Mucosa of rectum (tissue), 2 donors: ENCODE measurements around the gene C16orf86.

Experiments used
- H3K27ac ChIP-seq, 2 donors: one replicate each; pipeline ENCODE4 v1.7.0; 2013; ENCODE audit warnings: inconsistent platforms in 2 of 2, low read depth in 2 of 2, low read length in 2 of 2
- H3K27me3 ChIP-seq, 2 donors: one replicate each; pipeline ENCODE4 v1.7.0; 2013; ENCODE audit warnings: low read length in 2 of 2; ENCODE audit not compliant: control insufficient read depth in 2 of 2, insufficient read depth in 2 of 2
- H3K36me3 ChIP-seq, 2 donors: one replicate each; pipeline ENCODE4 v1.7.0; 2013; ENCODE audit warnings: low read length in 2 of 2; ENCODE audit not compliant: control insufficient read depth in 2 of 2, insufficient read depth in 2 of 2
- H3K4me1 ChIP-seq, 2 donors: one replicate each; pipeline ENCODE4 v1.7.0; 2013; ENCODE audit warnings: low read length in 2 of 2, mild to moderate bottlenecking in 1 of 2; ENCODE audit not compliant: control insufficient read depth in 2 of 2, insufficient read depth in 2 of 2
- H3K4me3 ChIP-seq, 2 donors: one replicate each; pipeline ENCODE4 v1.7.0; 2013; ENCODE audit warnings: low read length in 2 of 2
- H3K9ac ChIP-seq, 2 donors: one replicate each; pipeline ENCODE4 v1.7.0; 2013; ENCODE audit warnings: low read length in 2 of 2, low read depth in 1 of 2, mild to moderate bottlenecking in 1 of 2
- H3K9me3 ChIP-seq, 2 donors: one replicate each; pipeline ENCODE4 v1.7.0; 2013; ENCODE audit warnings: low read length in 2 of 2; ENCODE audit not compliant: control insufficient read depth in 2 of 2
- donor health status: healthy.
- donor health status: Normal muscosa, but diverticular disease.

Gene C16orf86

GRCh38 chr16:67653128-67653788 lies 13.4 kb upstream of the C16orf86 start:
- H3K27ac ChIP-seq: no peak overlapping the region
- H3K36me3 ChIP-seq: peaks cover 4 to 7% of the 10 kb centered on the region in 2 donors
- no peak overlapping the region for H3K4me3 ChIP-seq
- H3K4me1 ChIP-seq: peaks cover 0 to 3% of the 10 kb centered on the region in 2 donors
- peaks cover 17 to 59% of the 10 kb centered on the region in 2 donors for H3K27me3 ChIP-seq
- no peak overlapping the region for H3K9ac ChIP-seq
- no peaks in the 10 kb centered on the region for H3K9me3 ChIP-seq

- Histone ChIP-seq H3K36me3 (peaks cover 4 to 7% of the 10 kb centered on the region in 2 donors), H3K27ac (no peak overlapping the region), H3K9me3 (no peaks in the 10 kb centered on the region), H3K27me3 (peaks cover 17 to 57% of the 10 kb centered on the region in 2 donors), H3K4me3 (no peak overlapping the region), H3K9ac (no peak overlapping the region), H3K4me1 (peaks cover 0 to 3% of the 10 kb centered on the region in 2 donors)
Observed at GRCh38 chr16:67653789-67654402, 12.7 kb upstream of the C16orf86 start.

- peaks cover 4 to 7% of the 10 kb centered on the region in 2 donors for H3K36me3 ChIP-seq
- H3K9me3 ChIP-seq: no peaks in the 10 kb centered on the region
- H3K27ac ChIP-seq: no peak overlapping the region
- H3K27me3 ChIP-seq: peaks cover 17 to 51% of the 10 kb centered on the region in 2 donors
- H3K4me3 ChIP-seq: no peak overlapping the region
- peaks cover 5 to 7% of the 10 kb centered on the region in 2 donors for H3K4me1 ChIP-seq
- no peak overlapping the region for H3K9ac ChIP-seq
Observed at GRCh38 chr16:67654403-67654911, 12.2 kb upstream of the C16orf86 start.

GRCh38 chr16:67655363-67655762 lies 11.3 kb upstream of the C16orf86 start:
- H3K36me3 ChIP-seq: peaks cover 4 to 7% of the 10 kb centered on the region in 2 donors
- no peak overlapping the region for H3K9ac ChIP-seq
- no peak overlapping the region for H3K4me3 ChIP-seq
- peaks cover 13 to 43% of the 10 kb centered on the region in 2 donors for H3K27me3 ChIP-seq
- H3K4me1 ChIP-seq: peaks cover 8 to 12% of the 10 kb centered on the region in 2 donors
- no peak overlapping the region for H3K27ac ChIP-seq
- H3K9me3 ChIP-seq: no peaks in the 10 kb centered on the region

GRCh38 chr16:67656344-67657016 lies 10.1 kb upstream of the C16orf86 start:
- H3K36me3 ChIP-seq: peaks cover 4 to 7% of the 10 kb centered on the region in 2 donors
- no peaks in the 10 kb centered on the region for H3K9me3 ChIP-seq
- H3K27me3 ChIP-seq: peaks cover 10 to 35% of the 10 kb centered on the region in 2 donors
- no peak overlapping the region for H3K4me3 ChIP-seq
- no peak overlapping the region for H3K9ac ChIP-seq
- peaks cover 14 to 21% of the 10 kb centered on the region in 2 donors for H3K4me1 ChIP-seq
- no peak overlapping the region for H3K27ac ChIP-seq

- H3K36me3 ChIP-seq: peaks cover 4 to 6% of the 10 kb centered on the region in 2 donors
- H3K27ac ChIP-seq: no peak overlapping the region
- H3K9ac ChIP-seq: no peak overlapping the region
- no peaks in the 10 kb centered on the region for H3K9me3 ChIP-seq
- peaks cover 16 to 23% of the 10 kb centered on the region in 2 donors for H3K4me1 ChIP-seq
- H3K4me3 ChIP-seq: no peak overlapping the region
- H3K27me3 ChIP-seq: peaks cover 10 to 30% of the 10 kb centered on the region in 2 donors
Observed at GRCh38 chr16:67657017-67657608, 9.5 kb upstream of the C16orf86 start.

- Histone ChIP-seq H3K36me3 (peaks cover 4% of the 10 kb centered on the region in 2 donors), H3K9ac (no peak overlapping the region), H3K4me1 (peaks cover 16 to 23% of the 10 kb centered on the region in 2 donors), H3K27me3 (peaks cover 10 to 25% of the 10 kb centered on the region in 2 donors), H3K27ac (no peak overlapping the region), H3K9me3 (no peaks in the 10 kb centered on the region), H3K4me3 (no peak overlapping the region)
Observed at GRCh38 chr16:67657751-67658518, 8.7 kb upstream of the C16orf86 start.

GRCh38 chr16:67658849-67659674 lies 7.6 kb upstream of the C16orf86 start:
- no peak overlapping the region for H3K27ac ChIP-seq
- peak overlapping the region; percentile 97 to 99 for H3K4me3 ChIP-seq
- H3K4me1 ChIP-seq: peaks cover 16 to 20% of the 10 kb centered on the region in 2 donors
- H3K27me3 ChIP-seq: peaks cover 8 to 16% of the 10 kb centered on the region in 2 donors
- peaks cover 4% of the 10 kb centered on the region in 2 donors for H3K36me3 ChIP-seq
- H3K9me3 ChIP-seq: no peaks in the 10 kb centered on the region
- peak overlapping the region; percentile 54 to 88 for H3K9ac ChIP-seq
